A549 treated with AZD9567 at 1 μM for 4 hours (cell line): ENCODE data around the gene MRPS35. TPM values are rescaled to one million over a fixed set of nuclear protein-coding genes. Genes with fewer than 3 reads are reported as not detected.

Experiments used
- total RNA-seq: library from RNA; stranded (reverse); fragments of 200-300 nt; extraction: Qiagen RNA extraction; gene quantifications from 5 replicates; pipeline ENCODE4 v1.2.3, GENCODE V29; 2022; ENCODE audit not compliant: insufficient read depth

The MRPS35 gene
- total RNA-seq, result 80.2 to 93.1 TPM (median 90.3 TPM) in 5 replicates

GRCh38 chr12:27710592-27711316 is at the start of gene MRPS35:
MRPS35 (plus strand) TSS chr12:27710832; CDS start chr12:27710844, 12 bp downstream.

GRCh38 chr12:27696293-27696652 is 14.4 kb upstream of the MRPS35 start, which contains the start of gene REP15:
REP15 (plus strand) TSS chr12:27696447; CDS start chr12:27696563, 116 bp downstream.

GRCh38 chr12:27779920-27780611 is 69.4 kb downstream of the MRPS35 start, which contains the start of the genes KLHL42 and MANSC4:
KLHL42 (plus strand) TSS chr12:27780233; CDS start chr12:27780331, 98 bp downstream.
MANSC4 (minus strand) TSS chr12:27780236; CDS start chr12:27771276, 8,960 bp downstream.

Other genes with a start within 250 kb of the MRPS35 start
- gene PPFIBP1, start 186.6 kb upstream of the MRPS35 start, total RNA-seq, result 17.1 to 41.1 TPM (median 23.7 TPM) in 5 replicates
- 0.15 to 0.42 TPM (median 0.33 TPM) in 4 of 5 replicates, not detected in the other for gene REP15, start 14.4 kb upstream of the MRPS35 start, total RNA-seq
- 14.1 to 20.6 TPM (median 20.0 TPM) in 5 replicates for gene KLHL42, start 69.4 kb downstream of the MRPS35 start, total RNA-seq
- not detected in 5 replicates for gene MANSC4, start 69.4 kb downstream of the MRPS35 start, total RNA-seq